HS-27A (cell line): ENCODE data around the gene PITX2.
"Not testable (repeated sequence)": the region's sequence is repeated elsewhere in the genome, so short reads cannot be mapped to it uniquely, and the experiment has no call there.

Experiments
- DNase-seq: peaks from one replicate; pipeline ENCODE4 v3.0.0-alpha.2; 2012; ENCODE audit warnings: low read depth, missing footprints

Gene PITX2

DNA sequence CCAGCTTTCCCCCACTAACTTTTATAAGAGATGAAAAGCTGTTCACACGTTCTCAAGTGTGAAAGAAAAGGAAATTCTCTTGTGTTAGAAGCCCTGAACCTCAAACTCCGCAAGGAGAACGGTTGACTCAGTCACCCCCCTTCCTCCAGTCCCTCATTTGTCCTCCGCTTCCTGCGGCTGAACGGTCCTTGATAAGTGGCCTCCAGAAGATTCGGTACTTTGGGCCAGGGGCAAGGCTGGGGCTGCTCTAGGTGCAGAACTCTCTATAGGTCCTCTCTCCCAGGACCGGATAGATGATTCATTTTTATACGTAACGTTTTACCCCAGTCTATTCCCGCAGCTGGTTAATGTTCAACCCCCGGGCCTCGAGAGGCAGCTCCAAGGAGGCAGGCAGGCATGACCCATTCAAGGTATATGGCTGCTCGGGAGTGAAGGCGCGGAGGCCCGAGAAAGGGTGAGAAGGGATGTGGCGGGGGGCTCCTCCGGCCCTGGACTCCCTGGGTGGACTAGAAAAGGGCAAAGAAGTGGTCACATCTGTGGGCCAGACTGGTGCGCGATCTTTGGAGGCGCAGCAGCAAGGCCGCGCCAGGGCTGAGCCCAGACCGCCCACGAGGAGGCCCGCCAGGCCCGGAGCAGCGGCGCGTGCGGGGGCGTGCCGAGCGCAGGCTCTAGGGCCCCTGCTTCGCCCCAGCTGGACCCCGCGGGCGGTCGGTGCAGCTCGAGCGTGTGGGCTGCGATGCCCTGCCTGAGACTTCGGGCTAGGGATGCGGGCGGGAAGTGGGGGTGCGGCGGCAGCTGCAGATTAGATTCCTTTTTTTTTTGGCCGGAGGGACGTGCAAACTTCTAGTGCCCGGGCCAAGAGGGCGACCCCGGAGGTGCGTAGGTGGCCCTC is 11.7 kb downstream of the PITX2 start:
- no peak for DNase-seq

- DNase-seq = no peak
Measured at GRCh38 chr4:110610620-110610939, 12.3 kb downstream of the PITX2 start.

GRCh38 chr4:110609044-110609750 is 13.7 kb downstream of the PITX2 start:
- no peak for DNase-seq

- no peak for DNase-seq
Measured at GRCh38 chr4:110605077-110605476, 17.8 kb downstream of the PITX2 start.

DNA sequence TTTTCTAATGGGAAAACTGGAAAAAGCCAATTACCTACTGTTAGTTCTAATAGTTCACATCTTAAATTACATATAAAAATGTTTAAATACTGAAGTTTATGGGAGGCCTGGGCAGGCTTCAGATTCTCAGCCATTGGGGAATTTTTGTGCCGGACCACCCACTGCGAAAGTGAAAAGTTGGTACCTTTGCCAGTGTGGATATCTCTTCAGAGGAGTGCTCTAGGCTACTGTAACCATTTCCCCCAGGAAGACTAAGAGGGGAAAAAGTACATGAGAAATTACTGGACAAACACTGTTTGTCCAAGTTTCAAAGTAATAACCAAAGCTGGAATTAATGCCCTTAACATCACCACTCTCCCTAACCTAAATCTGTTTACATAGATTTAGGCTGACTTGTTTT is 20.8 kb downstream of the PITX2 start:
- DNase-seq = no peak

DNA sequence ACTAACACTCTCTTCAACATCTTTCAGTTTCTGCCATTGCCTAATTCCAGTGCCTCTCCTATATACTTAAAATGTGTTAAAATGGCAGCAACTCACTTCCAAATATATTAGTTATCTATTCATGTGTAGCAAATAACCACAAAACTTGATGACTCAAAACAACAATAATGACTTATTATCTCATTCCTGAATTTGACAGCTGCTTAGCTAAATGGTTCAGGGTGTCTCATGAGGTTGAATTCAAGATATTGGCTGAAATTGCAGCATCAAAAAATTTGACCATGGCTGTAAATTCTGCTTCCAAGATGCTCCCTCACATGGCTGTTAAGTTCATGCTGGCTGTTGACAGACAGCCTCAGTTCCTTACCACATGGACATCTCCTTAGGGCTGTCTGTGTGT is 25.3 kb downstream of the PITX2 start:
- DNase-seq = no peak

DNA sequence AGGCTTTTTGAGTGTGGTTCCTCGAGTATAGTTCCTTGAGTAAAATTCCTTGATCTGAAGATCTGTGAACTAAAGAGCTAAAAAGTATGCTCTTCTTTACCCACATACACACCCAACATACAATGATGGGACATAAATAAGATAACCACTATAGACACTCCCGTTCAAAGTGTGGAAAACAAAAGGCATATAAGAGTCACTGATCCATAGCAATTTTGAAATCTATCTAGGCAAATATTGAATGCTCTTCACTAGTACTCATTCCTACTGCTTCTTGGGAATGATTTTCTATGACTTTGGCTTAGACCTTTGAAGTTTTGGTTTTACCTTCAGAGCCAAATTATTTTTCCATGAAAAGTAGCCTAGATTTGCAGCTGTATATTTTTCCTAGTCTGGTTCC is 26.4 kb downstream of the PITX2 start:
- DNase-seq = no peak

- no peak for DNase-seq
Measured at GRCh38 chr4:110595583-110595982, 27.3 kb downstream of the PITX2 start.

GRCh38 chr4:110589297-110589696 is 33.6 kb downstream of the PITX2 start:
- no peak for DNase-seq

DNA sequence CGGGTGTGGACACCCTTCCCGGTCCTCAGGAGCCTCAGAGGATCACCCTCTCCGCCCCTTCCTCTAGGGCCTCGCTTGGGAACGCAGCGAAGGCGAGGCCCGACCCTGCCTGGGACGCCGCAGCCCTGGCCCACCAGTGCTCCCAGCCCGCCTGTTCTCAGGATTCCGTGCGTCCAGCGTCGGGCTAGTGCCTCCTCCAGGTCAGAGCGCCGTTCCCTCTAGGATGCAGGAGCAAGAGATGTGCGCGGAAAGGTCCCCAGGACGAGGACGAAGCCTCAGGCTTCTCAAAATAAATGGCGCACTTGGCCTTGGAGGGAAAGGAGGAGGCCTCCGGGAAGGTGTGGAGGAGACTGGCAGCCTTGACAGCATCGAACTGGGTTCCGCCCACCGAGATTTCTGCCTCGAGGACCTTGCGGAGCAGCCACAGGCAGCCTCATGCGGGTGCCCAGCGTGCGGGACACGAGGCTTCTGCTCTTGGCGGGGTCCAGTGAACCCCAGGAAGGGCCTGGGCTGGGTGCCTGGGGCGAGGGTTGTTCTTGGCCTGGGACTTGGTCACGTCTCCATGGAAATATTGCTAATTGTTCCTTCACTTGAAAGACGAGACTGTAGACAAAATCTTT is 35.1 kb downstream of the PITX2 start:
- DNase-seq = no peak

GRCh38 chr4:110586131-110586850 is 36.6 kb downstream of the PITX2 start:
- peak; percentile 35 for DNase-seq

DNA sequence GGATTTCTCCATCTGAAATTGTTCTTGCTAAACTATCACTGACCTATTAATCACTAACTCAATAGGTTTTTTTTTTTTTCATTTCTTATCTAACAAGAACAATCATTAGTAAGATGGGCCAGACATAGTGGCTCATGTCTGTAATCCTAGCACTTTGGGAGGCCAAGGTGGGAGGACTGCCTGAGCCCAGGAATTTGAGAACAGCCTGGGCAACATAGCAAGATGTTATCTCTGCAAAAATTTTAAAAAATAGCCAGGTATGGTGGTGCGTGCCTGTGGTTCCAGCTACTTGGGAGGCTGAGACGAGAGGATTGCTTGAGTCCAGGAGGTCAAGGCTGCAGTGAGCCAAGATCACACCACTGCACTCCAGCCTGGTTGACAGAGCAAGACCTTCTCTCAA is 46.2 kb downstream of the PITX2 start:
- DNase-seq = not testable (repeated sequence)
